Keratinocyte (primary cell): ENCODE data around the gene YY1AP1.

Source experiments
- CTCF ChIP-seq, 3 experiments: IDR thresholded peaks in 1 of 3; conservative IDR thresholded peaks in 1 of 3; optimal IDR thresholded peaks in 1 of 3; 2 replicates in 2 of 3; 3 replicates in 1 of 3; pipeline versions ENCODE3 to v1.5.1; 2011; ENCODE audit warnings: low read length in 3 of 3, mild to moderate bottlenecking in 3 of 3, moderate library complexity in 2 of 3, control low read depth in 1 of 3, inconsistent platforms in 1 of 3; ENCODE audit not compliant: insufficient read depth in 2 of 3; ENCODE audit errors: extremely low read depth in 1 of 3
- EZH2 ChIP-seq: IDR thresholded peaks from one replicate; pipeline ENCODE4 v1.6.1; 2012; ENCODE audit warnings: inconsistent platforms, mild to moderate bottlenecking, low read length, moderate library complexity

GRCh38 chr1:155652951-155653350 is 35.6 kb downstream of the YY1AP1 start:
- TF ChIP-seq CTCF (optimal IDR thresholded peaks at IDR 0.05 in 1 of 3, IDR thresholded peaks at IDR 0.05 in 1 of 3, conservative IDR thresholded peaks at IDR 0.05 in 1 of 3; ENCODE audit: extremely low read depth in 1 of 3, insufficient read depth in 2 of 3, low read length in 3 of 3): no peak
- no peak for TF ChIP-seq EZH2
